Natural killer cell (primary cell): ENCODE data around the gene PPM1F. TPM values are rescaled to one million over a fixed set of nuclear protein-coding genes. Genes with fewer than 3 reads are reported as not detected.

Source experiments
- ATAC-seq, 3 donors: fragments of 150-1000 bp in 2 of 3; fragments of 200-7000 bp in 1 of 3; cut with Tn5 transposase; 1 replicate in 1 of 3; 2 replicates in 2 of 3; pipeline ENCODE4 v1.10.0; 2021; ENCODE audit warnings: mild to moderate bottlenecking in 2 of 3, moderate library complexity in 2 of 3
- DNase-seq, 2 donors: peaks; one replicate each; pipeline versions ENCODE4 v3.0.0 to v3.0.0-alpha.2; 2013 to 2021; ENCODE audit warnings: mixed read lengths in 1 of 2
- H3K27ac ChIP-seq: one replicate; pipeline ENCODE4 v1.5.1; 2013; ENCODE audit warnings: mild to moderate bottlenecking, low read length
- H3K27me3 ChIP-seq: one replicate; pipeline ENCODE4 v1.6.1; 2013; ENCODE audit warnings: low read length; ENCODE audit not compliant: control insufficient read depth, insufficient read depth
- H3K36me3 ChIP-seq: one replicate; pipeline ENCODE4 v1.6.1; 2013; ENCODE audit warnings: low read length; ENCODE audit not compliant: control insufficient read depth, insufficient read depth
- H3K4me1 ChIP-seq: one replicate; pipeline ENCODE4 v1.6.1; 2013; ENCODE audit warnings: low read length; ENCODE audit not compliant: control insufficient read depth, insufficient read depth
- H3K4me3 ChIP-seq: one replicate; pipeline ENCODE4 v1.5.1; 2013; ENCODE audit warnings: low read length
- H3K9me3 ChIP-seq: one replicate; pipeline ENCODE4 v1.6.1; 2013; ENCODE audit warnings: low read length; ENCODE audit not compliant: control insufficient read depth, insufficient read depth
- H3K27ac Mint-ChIP-seq, 2 donors: one replicate each; pipeline ENCODE4 v1.8.0; 2022; ENCODE audit warnings: mild to moderate bottlenecking in 2 of 2, mixed read lengths in 2 of 2, moderate library complexity in 1 of 2
- H3K27me3 Mint-ChIP-seq, 2 donors: one replicate each; pipeline ENCODE4 v1.8.0; 2022; ENCODE audit warnings: low read depth in 2 of 2, mixed read lengths in 2 of 2
- H3K36me3 Mint-ChIP-seq: one replicate; pipeline ENCODE4 v1.8.0; 2022; ENCODE audit warnings: mixed read lengths
- H3K4me1 Mint-ChIP-seq, 2 donors: one replicate each; pipeline ENCODE4 v1.8.0; 2022; ENCODE audit warnings: mixed read lengths in 2 of 2
- H3K4me3 Mint-ChIP-seq: one replicate; pipeline ENCODE4 v1.8.0; 2022; ENCODE audit warnings: mild to moderate bottlenecking, moderate library complexity, mixed read lengths
- H3K9me3 Mint-ChIP-seq, 2 donors: one replicate each; pipeline ENCODE4 v1.8.0; 2022; ENCODE audit warnings: mixed read lengths in 2 of 2
- WGBS: methylation state at CpG from one replicate; pipeline ENCODE4 v1.1.7; 2013; ENCODE audit warnings: missing lambda C conversion rate; ENCODE audit not compliant: insufficient coverage; 5-methylcytosine and 5-hydroxymethylcytosine counted together
- intact Hi-C: fragments of 100-400 bp; cut with micrococcal nuclease; formaldehyde crosslinking; loops from one replicate; pipeline ENCODE4 v1.14.2; 2022
- total RNA-seq, 4 donors: library from RNA; stranded (reverse); fragments of 120-200 nt in 1 of 4; gene quantifications; one replicate each; pipeline versions ENCODE4 v1.2.3 to v1.2.4, GENCODE V29; 2013 to 2022
- TF ChIP-seq, protein P1 (sequence below): fragments of 200-600 bp; IDR thresholded peaks from one replicate; pipeline ENCODE4 v1.8.0; 2022; ENCODE audit warnings: antibody characterized with exemption

The PPM1F gene
- total RNA-seq, 3 donors from 2014 or later (not counting 1 experiment from before 2014, with no cell fraction given): 25.1 to 30.3 (median 25.5) TPM

DNA sequence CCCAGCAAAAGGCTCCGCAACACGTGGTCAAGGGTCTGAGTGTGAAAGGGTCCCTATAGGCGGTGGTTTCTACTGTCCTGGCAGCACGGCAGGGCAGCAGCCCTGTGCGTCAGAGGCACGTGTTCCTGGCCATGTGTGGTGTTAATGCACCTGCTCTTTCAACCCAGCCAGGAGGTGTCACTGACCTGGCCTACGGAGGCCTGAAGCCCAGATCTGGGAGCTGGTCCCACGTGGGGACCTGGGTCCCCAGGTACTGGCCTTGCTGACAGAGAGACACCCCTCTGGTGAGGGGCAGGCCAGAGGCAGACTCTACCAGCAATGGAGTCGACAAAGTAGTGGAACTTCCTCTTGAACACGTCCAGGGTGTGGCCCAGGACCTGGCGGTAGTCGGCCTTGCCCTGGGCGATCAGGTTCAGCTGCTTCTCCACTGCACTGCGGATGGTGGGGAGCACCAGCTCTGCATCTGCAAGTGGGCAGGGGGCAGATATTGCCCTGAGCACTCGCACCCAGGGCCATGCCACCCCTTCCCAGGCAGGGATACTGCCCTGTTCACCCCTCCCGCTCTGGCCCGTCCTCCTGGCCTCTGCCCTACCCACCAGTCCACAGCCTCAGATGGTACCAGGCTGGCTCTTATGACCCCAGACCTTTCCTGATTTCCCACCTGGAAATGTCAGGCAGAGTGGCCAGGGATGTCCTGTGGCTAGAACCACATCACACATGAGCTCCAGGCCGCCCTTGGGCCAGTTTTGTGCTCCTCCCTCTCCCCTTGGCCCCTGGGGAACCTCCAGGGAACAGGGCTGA, 6.8 kb upstream of the PPM1F start:
- H3K4me3 Mint-ChIP-seq: no peak overlapping the region
- H3K27me3 Mint-ChIP-seq: no peaks in the 10 kb centered on the region
- H3K36me3 Mint-ChIP-seq: no peaks in the 10 kb centered on the region
- ATAC-seq (no peak), DNase-seq (no peak)
- Histone ChIP-seq H3K4me3 (no peak overlapping the region), H3K4me1 (no peaks in the 10 kb centered on the region), H3K27me3 (no peaks in the 10 kb centered on the region), H3K9me3 (no peaks in the 10 kb centered on the region), H3K27ac (no peak overlapping the region), H3K36me3 (peaks cover 40% of the 10 kb centered on the region)
- intact Hi-C loops: no loop called here
- WGBS: 94% methylated on average over 18 of the region's 18 CpGs
- TF ChIP-seq, protein P1, sequence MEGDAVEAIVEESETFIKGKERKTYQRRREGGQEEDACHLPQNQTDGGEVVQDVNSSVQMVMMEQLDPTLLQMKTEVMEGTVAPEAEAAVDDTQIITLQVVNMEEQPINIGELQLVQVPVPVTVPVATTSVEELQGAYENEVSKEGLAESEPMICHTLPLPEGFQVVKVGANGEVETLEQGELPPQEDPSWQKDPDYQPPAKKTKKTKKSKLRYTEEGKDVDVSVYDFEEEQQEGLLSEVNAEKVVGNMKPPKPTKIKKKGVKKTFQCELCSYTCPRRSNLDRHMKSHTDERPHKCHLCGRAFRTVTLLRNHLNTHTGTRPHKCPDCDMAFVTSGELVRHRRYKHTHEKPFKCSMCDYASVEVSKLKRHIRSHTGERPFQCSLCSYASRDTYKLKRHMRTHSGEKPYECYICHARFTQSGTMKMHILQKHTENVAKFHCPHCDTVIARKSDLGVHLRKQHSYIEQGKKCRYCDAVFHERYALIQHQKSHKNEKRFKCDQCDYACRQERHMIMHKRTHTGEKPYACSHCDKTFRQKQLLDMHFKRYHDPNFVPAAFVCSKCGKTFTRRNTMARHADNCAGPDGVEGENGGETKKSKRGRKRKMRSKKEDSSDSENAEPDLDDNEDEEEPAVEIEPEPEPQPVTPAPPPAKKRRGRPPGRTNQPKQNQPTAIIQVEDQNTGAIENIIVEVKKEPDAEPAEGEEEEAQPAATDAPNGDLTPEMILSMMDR: no peak
- no peaks in the 10 kb centered on the region for H3K9me3 Mint-ChIP-seq
- no peaks in the 10 kb centered on the region for H3K4me1 Mint-ChIP-seq
- H3K27ac Mint-ChIP-seq: no peak overlapping the region

DNA sequence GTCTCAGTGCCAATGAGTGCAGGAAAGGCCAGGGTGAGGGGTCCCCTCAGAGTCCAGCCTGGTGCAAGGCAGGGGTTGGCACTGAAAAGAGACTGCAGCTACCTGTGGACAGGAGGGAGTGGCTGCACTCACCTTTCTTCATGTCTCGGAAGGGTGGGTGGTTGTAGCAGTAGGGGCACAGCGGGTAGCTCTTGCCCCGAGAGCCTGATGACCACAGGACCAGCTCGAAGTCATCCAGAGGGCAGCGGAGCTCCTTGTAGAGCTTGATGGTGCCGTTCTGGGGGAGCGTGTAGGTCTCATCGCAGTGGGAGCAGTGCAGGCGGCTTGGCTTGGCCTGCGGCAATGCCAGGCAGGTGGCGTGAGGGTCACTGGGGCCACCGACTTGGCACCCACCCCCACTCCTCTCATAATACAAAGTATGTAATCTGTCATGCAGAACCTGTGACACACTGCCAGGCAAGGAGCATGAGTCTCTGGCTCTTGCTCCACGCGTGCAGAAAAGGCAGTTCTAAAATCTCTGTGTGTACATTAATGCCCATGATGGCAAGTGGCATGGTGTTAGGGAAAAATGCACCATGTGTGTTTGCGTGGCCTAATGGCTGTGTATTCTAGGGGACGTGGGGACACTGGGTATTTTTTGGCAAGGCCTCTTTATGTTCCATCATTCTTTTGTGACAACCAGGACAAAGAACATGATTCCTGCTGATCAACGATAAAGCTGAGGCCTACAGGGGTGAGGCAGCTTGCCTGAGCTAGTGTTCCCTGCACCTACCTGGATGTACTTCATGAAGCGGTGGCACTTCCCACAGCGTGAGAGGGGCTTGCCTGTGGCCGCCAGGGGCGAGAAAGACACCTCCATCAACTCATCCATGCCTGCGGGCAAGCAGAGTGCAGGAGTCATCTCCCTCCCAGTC, 6.0 kb upstream of the PPM1F start:
- no peaks in the 10 kb centered on the region for H3K27me3 Mint-ChIP-seq
- TF ChIP-seq, protein P1: no peak
- intact Hi-C loops: no loop called here
- H3K9me3 Mint-ChIP-seq: no peaks in the 10 kb centered on the region
- H3K36me3 Mint-ChIP-seq: no peaks in the 10 kb centered on the region
- Histone ChIP-seq H3K27ac (no peak overlapping the region), H3K36me3 (peaks cover 31% of the 10 kb centered on the region), H3K4me3 (no peak overlapping the region), H3K9me3 (no peaks in the 10 kb centered on the region), H3K27me3 (no peaks in the 10 kb centered on the region), H3K4me1 (no peaks in the 10 kb centered on the region)
- H3K27ac Mint-ChIP-seq: no peak overlapping the region
- 95% methylated on average over 22 of the region's 22 CpGs for WGBS
- H3K4me1 Mint-ChIP-seq: no peaks in the 10 kb centered on the region
- ATAC-seq (no peak), DNase-seq (no peak)
- no peak overlapping the region for H3K4me3 Mint-ChIP-seq

DNA sequence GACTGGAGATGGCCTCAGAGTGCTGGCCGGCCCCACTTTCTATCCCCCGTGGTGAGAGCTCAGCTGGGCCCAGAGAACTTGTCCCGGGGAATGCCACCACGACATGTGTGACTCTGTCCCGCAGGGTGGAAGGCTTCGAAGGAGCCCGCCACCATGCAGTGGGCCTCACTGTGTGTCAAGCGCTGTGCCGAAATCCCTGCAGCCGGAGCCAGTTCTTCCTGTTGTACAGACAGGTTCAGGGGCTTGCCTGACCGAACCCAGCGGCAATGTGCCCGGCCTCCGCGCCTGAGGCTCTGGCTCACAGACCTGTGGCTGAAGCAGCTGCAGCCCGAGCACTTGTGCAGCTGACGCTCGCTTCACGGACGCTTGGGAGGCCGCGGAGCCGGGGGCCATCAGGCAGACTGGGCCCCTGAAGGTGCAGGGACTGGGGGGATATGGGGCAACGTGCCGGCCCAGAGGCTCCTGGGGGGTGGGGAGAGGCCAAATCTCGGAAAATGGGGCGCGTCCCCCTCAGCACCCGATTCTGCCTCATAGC, 650 bp downstream of the PPM1F start:
- no peak overlapping the region for H3K27ac ChIP-seq
- Mint-ChIP-seq H3K27ac (peak overlapping the region; percentile 58 to 73), H3K36me3 (no peaks in the 10 kb centered on the region), H3K9me3 (no peaks in the 10 kb centered on the region), H3K27me3 (no peaks in the 10 kb centered on the region), H3K4me1 (peaks cover 7 to 31% of the 10 kb centered on the region in 2 donors), H3K4me3 (peak overlapping the region; percentile 78)
- intact Hi-C loops: loop anchor here (2.0 kb wide), 2 partner anchors 13 to 239 kb away; no protein-coding TSS in a partner anchor
- no peaks in the 10 kb centered on the region for H3K36me3 ChIP-seq
- 13% methylated on average over 29 of the region's 29 CpGs for WGBS
- DNase-seq: peak; percentile 26 to 35
- TF ChIP-seq, protein P1: no peak
- peak overlapping the region; percentile 77 for H3K4me3 ChIP-seq
- H3K4me1 ChIP-seq: peaks cover 22% of the 10 kb centered on the region
- peak in 1 of 3 donors; percentile 25 for ATAC-seq
- no peaks in the 10 kb centered on the region for H3K27me3 ChIP-seq
- H3K9me3 ChIP-seq: no peaks in the 10 kb centered on the region
